Activated CD8-positive, alpha-beta memory T cell treated with anti-CD3 and anti-CD28 coated beads, Interleukin-2, amount 50 U/mL, for 1 hour (primary cell): ENCODE results near the gene DLG1.
"Not testable (repeated sequence)": the region's sequence is repeated elsewhere in the genome, so short reads cannot be mapped to it uniquely, and the experiment has no call there.

Experiments
- DNase-seq: peaks from one replicate; pipeline ENCODE4 v3.0.0-alpha.2; 2020; ENCODE audit errors: extremely low read depth

Gene DLG1

GRCh38 chr3:197103766-197104165, 194.6 kb downstream of the DLG1 start:
- DNase-seq, result no peak

GRCh38 chr3:197093871-197094270, 204.5 kb downstream of the DLG1 start:
- DNase-seq, result no peak

DNA sequence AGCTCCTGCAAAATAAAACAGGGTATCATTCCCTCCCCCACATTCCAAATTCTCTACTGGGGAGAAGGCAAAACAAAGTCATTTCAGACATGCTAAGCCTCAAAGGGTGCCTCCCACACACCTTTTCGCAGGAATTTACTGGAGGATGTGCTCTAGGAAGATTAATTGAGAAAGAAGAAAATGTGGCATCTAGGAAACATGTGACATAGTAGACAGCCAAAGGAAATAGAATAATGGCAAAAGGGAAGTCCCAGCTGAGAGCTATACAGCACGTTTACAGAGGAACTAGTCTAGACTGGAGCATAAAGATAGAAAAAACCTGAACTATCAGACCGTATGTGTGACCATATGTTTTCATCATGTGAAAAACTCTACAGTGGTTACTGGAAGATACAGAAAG, 210.0 kb downstream of the DLG1 start:
- no peak for DNase-seq

- no peak for DNase-seq
Measured at GRCh38 chr3:197085137-197085536, 213.3 kb downstream of the DLG1 start.

DNA sequence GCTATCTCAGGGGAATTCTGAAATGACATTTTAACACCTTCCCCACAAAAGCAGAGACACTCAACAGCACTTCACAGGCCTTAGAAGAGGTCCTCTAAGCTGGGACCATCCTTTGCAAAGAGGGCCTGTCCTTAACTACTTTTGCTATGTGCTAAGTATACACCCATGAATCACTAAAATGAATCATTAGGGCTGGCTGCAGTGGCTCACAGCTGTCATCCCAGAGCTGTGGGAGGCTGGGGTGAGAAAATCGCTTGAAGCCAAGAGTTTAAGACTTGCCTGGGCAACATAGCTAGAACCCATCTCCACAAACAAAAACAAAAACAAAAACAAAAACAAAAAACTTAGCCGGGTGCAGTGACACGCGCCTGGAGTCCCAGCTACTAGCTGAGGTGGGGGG, 214.9 kb downstream of the DLG1 start:
- DNase-seq, result no peak

DNA sequence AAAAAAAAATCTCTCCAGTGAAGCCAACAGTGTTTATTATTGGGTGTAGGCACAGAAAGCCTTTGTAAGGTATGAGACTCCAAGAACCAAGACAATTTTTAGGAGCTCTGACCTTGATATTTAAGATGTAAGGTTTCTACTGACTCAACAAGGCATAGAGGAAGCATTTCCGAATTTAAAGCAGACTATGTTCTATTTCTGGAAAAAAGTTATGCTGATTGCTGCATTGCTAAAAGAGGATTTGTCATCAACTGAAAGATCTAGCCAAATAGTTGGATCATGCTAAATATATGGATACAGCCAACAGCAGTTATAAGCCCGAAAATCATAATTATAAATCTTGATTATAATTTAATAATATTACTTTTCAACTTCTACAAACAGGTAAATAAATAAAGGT, 215.5 kb downstream of the DLG1 start:
- DNase-seq, result no peak

- no peak for DNase-seq
Measured at GRCh38 chr3:197080344-197080743, 218.1 kb downstream of the DLG1 start.

- DNase-seq, result no peak
Measured at GRCh38 chr3:197076415-197076814, 222.0 kb downstream of the DLG1 start.

- no peak for DNase-seq
Measured at GRCh38 chr3:197068077-197068476, 230.3 kb downstream of the DLG1 start.

DNA sequence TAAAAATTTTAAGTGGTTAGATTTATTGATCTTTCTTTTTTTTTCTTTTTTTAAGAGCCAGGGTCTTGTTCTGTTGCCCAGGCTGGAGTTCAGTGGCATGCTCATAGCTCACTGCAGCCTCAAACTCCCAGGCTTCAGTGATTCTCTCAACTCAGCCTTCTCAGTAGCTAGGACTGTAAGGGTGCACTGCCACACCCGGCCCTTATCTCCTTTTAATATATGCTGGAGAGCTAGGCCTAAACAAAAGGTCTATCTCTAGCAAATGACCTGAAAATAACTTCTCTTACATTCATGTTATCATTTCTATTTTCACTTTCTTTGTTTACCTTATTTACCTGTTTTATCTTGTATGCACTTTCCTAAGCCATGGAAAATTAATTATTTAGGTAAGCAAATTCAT, 233.6 kb downstream of the DLG1 start:
- no peak for DNase-seq

DNA sequence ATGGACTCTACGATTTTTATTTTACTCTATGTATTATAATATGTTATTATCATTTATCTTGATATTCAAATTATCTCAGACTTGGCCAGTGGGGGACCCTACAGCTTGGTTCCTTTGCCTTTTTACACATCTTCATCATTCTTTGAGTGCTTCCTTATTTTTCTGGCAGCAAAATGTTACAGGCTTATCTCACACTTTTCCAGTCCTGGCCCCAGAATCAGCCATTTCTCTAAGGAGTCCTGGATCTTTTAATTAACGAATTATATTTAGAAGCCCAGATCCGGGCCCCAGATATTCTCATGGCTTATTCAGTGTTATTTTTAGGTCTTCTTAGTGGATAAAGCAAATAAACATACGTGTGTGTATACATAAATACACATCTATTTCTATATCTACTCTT, 236.0 kb downstream of the DLG1 start:
- DNase-seq, result no peak

DNA sequence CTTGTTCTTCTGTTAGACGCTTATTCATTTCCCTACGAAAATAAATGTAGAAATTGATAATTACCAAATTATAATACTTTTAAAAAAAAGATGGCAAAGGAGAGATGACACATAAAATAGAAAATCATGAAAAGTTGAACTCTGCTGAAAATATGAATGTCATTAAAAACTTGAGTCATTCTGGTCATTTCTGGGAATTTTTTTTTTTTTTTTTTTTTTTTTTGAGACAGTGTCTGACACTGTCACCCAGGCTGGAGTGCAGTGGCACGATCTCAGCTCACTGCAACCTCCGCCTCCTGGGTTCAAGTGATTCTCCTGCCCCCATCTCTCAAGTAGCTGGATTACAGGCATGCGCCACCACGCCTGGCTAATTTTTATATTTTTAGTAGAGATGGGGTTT, 246.8 kb downstream of the DLG1 start:
- DNase-seq, result not testable (repeated sequence)

GRCh38 chr3:197050511-197050910, 247.9 kb downstream of the DLG1 start:
- no peak for DNase-seq

DNA sequence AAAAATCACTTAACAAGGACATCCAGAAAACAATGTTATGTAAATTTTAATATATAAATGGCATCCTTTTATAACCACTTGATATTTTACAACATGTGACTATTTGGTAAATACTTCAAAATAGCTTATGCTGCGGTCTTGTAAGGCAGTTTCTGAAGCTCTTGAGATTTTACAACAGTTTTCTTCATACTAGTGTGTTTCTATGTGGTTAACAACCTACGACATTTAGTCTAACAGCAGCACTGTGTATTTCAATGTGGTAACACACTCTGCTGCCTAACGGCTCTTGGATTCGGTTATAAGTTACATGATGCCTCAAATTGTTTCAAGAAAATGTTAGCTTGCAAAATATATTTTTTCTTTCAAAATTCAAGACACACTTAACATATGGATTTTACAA, 255.9 kb downstream of the DLG1 start:
- no peak for DNase-seq

DNA sequence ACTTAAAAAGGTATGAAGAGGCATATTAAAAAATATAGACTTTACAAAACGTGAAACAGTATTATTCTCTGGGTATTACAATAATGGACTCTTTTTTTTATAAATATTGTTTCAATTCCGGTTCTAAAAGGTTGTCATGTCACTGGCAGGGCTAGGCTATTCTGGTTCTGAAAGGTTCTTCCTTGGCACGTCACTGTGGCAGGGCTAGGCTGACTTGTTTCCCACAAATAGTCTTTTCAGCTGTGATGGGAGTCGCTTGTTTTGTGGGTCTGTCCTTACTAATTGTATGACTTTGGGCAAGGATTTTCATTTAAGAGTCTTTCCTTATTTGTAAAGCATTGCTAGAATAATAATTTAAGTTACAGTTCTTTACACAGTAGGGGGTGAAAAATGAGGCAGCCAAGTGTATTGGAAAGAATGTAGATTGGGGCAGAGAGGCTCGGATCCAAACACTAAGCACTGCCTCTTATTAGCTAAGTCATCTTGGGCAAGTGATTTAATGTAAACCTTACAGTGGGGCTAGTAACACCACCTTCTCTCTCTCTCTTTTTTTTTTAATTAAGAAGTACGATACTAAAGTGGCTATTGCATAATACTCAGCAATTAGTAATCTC, 256.4 kb downstream of the DLG1 start:
- no peak for DNase-seq

DNA sequence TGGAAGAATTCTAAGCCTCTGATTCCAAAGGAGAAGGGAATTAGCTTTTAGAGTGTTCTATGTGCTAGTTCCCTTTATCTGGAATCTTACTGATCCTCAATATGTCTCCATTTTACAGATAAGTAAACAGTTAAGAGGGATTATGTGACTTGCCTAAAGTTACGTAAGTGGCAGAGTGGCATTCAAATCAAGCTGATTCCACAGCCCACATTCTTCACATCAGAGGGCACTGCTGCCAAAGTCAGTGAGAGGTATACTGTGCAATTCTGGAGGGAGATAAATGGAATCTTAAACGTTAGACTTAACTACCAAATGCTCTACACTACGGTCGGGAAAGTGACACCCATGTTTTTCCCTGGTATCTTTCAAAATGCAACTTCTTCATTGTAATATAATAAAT, 257.8 kb downstream of the DLG1 start:
- no peak for DNase-seq

DNA sequence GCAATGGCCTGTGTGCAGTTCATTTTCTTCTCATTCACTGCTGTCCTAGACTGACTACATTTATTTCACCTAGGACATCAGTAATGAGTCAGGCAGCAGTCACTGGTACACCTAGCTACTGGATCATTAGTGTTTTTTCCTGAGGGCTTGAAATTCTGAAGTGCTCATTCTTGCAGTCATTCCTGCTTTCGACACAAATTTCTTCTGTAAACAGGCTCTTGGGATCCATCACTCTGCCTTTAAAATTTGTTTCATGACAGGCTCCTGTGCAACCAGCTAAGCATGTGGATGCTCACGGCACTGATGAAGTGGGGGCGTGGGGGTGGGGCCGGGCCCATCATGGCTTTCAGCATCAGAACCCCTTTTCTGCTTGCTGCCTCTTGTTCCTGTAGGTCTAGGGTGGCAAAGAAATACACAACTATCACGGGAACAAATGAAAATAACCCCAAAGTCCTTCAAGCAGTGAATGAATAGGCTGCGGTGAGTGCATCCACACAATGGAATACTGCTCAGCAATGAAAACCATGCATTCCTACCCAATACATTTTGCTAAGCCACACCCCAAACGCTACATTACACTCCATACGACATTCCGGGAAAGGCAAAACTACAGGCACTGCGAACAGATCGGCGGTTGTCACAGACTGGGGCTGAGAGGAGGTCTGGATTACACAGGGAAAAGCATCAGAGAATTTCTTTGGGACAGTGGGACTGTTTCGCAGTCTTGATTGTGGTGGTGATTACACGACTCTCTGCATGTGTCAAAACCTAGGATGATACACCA, 259.5 kb downstream of the DLG1 start:
- no peak for DNase-seq

GRCh38 chr3:197035577-197035976, 262.8 kb downstream of the DLG1 start:
- no peak for DNase-seq

DNA sequence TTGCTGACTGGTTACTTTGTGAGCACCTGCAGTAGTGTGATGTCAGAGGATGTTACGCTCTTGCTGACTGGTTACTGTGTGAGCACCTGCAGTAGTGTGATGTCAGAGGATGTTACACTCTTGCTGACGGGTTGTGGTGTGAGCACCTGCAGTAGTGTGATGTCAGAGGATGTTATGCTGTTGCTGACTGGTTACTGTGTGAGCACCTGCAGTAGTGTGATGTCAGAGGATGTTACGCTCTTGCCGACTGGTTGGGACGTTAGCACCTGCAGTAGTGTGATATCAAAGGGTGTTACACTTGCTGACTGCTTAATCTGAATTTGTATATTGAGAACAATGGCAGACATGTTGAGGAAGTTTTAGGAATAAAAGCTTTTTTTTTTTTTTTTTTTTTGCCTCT, 263.6 kb downstream of the DLG1 start:
- not testable (repeated sequence) for DNase-seq

DNA sequence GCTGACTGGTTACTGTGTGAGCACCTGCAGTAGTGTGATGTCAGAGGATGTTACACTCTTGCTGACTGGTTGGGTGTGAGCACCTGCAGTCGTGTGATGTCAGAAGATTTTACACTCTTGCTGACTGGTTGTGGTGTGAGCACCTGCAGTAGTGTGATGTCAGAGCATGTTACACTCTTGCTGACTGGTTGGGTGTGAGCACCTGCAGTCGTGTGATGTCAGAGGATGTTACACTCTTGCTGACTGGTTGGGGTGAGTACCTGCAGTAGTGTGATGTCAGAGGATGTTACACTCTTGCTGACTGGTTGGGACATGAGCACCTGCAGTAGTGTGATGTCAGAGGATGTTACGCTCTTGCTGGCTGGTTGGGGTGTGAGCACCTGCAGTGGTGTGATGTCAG, 264.6 kb downstream of the DLG1 start:
- DNase-seq, result not testable (repeated sequence)

DNA sequence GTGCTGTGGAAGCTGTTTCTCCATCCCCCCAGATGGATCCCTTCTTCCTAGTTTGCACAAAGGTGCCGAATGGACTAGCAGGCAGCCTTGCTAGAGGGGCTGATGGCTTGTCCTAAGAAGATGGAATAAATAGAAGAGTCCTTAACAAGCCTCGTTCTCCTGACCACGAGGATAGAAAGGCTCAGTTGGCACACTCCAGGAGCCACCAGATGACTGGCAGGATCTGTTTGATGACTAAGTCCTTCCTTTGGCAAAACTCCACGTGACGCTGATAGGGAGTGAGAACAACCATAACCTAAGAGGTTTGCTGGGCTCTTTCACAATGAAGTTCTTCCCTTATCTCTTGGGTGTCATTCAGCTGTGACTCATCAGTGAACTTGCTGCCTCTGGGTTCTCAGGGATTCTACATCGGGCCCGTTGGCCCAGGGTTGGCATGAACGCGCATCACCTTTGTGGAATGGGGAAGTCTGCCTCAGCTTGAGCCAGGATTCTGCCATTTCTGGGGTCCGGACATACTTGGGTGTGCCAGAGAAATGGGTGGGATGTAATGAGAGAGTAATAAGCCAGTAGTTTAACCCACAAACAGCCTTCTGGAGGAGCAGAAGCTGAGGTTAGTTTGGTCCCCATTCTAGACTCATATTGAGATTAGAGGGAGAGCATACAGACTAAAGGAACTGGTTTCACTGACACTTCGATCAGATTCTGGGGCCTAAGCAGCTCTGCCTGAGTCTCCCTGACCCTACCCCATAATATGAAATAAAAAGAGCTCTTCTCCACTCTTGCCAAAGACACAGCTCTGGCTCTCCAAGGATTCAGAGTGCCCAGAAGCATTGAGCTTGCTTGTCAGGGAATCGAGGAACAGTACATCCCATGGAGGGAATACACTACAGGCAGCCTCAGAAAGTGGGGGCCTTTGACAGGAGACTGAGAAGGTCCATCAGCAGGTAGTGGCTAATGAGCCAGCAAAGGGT, 266.8 kb downstream of the DLG1 start:
- no peak for DNase-seq
